ENCODE data around the gene KLHDC8B. TPM values are rescaled to one million over a fixed set of nuclear protein-coding genes. Genes with fewer than 3 reads are reported as not detected.

Gene KLHDC8B
- total and polyA plus RNA-seq, 9 of the 15 experiments (the other 6 are each of a cell fraction or from before 2014, with no cell fraction given), result 6.9 to 34.8 (median 25.2) TPM

- TF ChIP-seq MGA (IDR thresholded peaks at IDR 0.05) (peak; percentile 52; the same call in 1 of the 2 replicates), NR2C1 (IDR thresholded peaks at IDR 0.05) (peak; percentile 98), NR2C1 (tag; IDR thresholded peaks at IDR 0.05) (peak; percentile 99), BCOR (IDR thresholded peaks at IDR 0.05) (peak; percentile 87), C11orf30 (IDR thresholded peaks at IDR 0.05; ENCODE audit: low read depth) (peak; percentile 49; the same call in 1 of the 2 replicates), CCNT2 (IDR thresholded peaks at IDR 0.05; ENCODE audit: borderline replicate concordance, extremely low read depth, insufficient read length, low read depth, low read length) (peak; percentile 23), ZBTB17 (CRISPR knock-in tag; IDR thresholded peaks at IDR 0.05) (peak; percentile 29; the same call in 1 of the 2 replicates), EHMT2 (IDR thresholded peaks at IDR 0.05) (peak; percentile 96), KDM2B (CRISPR knock-in tag; IDR thresholded peaks at IDR 0.05) (no peak)
- TF ChIP-seq, protein P1, sequence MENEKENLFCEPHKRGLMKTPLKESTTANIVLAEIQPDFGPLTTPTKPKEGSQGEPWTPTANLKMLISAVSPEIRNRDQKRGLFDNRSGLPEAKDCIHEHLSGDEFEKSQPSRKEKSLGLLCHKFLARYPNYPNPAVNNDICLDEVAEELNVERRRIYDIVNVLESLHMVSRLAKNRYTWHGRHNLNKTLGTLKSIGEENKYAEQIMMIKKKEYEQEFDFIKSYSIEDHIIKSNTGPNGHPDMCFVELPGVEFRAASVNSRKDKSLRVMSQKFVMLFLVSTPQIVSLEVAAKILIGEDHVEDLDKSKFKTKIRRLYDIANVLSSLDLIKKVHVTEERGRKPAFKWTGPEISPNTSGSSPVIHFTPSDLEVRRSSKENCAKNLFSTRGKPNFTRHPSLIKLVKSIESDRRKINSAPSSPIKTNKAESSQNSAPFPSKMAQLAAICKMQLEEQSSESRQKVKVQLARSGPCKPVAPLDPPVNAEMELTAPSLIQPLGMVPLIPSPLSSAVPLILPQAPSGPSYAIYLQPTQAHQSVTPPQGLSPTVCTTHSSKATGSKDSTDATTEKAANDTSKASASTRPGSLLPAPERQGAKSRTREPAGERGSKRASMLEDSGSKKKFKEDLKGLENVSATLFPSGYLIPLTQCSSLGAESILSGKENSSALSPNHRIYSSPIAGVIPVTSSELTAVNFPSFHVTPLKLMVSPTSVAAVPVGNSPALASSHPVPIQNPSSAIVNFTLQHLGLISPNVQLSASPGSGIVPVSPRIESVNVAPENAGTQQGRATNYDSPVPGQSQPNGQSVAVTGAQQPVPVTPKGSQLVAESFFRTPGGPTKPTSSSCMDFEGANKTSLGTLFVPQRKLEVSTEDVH (IDR thresholded peaks at IDR 0.05; ENCODE audit: low read depth, partially characterized antibody), result peak; percentile 78
Observed at GRCh38 chr3:49165771-49166751, 5.3 kb upstream of the KLHDC8B start, which contains the start of gene CCDC71 (continued).

Measured in K562 (cell line).